ENCODE results near the gene PFDN4. TPM values are rescaled to one million over a fixed set of nuclear protein-coding genes. Genes with fewer than 3 reads are reported as not detected.

Gene PFDN4
- total and polyA plus RNA-seq, 2 donors (not counting 1 experiment from before 2014, with no cell fraction given): 9.1 to 16.8 TPM

- POLR2A ChIA-PET: interaction anchor here (0.5 to 0.6 kb wide), 2 partner anchors 284 to 315 kb away, joined by 3 to 4 read pairs; no protein-coding TSS in a partner anchor
- H3K9ac ChIP-seq (ENCODE audit: low read length): no peak overlapping the region
Observed at GRCh38 chr20:54199721-54200176, 8.1 kb upstream of the PFDN4 start.

More at GRCh38 chr20:54199721-54200176, 8.1 kb upstream of the PFDN4 start:
- H3K27me3 Mint-ChIP-seq: peaks cover 7% of the 10 kb centered on the region
- H3K4me1 Mint-ChIP-seq: peaks cover 10% of the 10 kb centered on the region
- H3K79me2 ChIP-seq (ENCODE audit: control insufficient read depth, insufficient read depth, low read length): no peaks in the 10 kb centered on the region
- H3K4me1 ChIP-seq (ENCODE audit: control insufficient read depth in 2 of 2, insufficient read depth in 2 of 2, low read length in 2 of 2): peaks cover 0 to 8% of the 10 kb centered on the region in 2 donors
- no peak overlapping the region for H3K27ac Mint-ChIP-seq
- intact Hi-C loops (cut with micrococcal nuclease): loop anchor here (1.0 to 10.0 kb wide), 7 partner anchors 96 to 982 kb away; no protein-coding TSS in a partner anchor
- H3K9me3 ChIP-seq (ENCODE audit: control extremely low read depth in 1 of 3, control insufficient read depth in 2 of 3, insufficient read depth in 1 of 3, low read length in 2 of 3): no peaks in the 10 kb centered on the region
- WGBS (ENCODE audit: insufficient coverage): 4% methylated on average over 3 of the region's 7 CpGs
- H2AFZ ChIP-seq (ENCODE audit: insufficient read depth, low read depth, low read length, poor library complexity, severe bottlenecking): peak overlapping the region; percentile 6
- H3K4me2 ChIP-seq (replicated peaks; ENCODE audit: low read depth, low read length, poor library complexity, severe bottlenecking): no peak overlapping the region
- no peak overlapping the region for H3K4me3 ChIP-seq (ENCODE audit: control extremely low read depth in 1 of 5, extremely low read depth in 1 of 5, insufficient read depth in 1 of 5, low read depth in 2 of 5, low read length in 4 of 5)
- TF ChIP-seq EZH2 (IDR thresholded peaks at IDR 0.05; ENCODE audit: borderline replicate concordance, insufficient read depth, low read depth, low read length, poor library complexity, severe bottlenecking): no peak
- TF ChIP-seq, protein P1, sequence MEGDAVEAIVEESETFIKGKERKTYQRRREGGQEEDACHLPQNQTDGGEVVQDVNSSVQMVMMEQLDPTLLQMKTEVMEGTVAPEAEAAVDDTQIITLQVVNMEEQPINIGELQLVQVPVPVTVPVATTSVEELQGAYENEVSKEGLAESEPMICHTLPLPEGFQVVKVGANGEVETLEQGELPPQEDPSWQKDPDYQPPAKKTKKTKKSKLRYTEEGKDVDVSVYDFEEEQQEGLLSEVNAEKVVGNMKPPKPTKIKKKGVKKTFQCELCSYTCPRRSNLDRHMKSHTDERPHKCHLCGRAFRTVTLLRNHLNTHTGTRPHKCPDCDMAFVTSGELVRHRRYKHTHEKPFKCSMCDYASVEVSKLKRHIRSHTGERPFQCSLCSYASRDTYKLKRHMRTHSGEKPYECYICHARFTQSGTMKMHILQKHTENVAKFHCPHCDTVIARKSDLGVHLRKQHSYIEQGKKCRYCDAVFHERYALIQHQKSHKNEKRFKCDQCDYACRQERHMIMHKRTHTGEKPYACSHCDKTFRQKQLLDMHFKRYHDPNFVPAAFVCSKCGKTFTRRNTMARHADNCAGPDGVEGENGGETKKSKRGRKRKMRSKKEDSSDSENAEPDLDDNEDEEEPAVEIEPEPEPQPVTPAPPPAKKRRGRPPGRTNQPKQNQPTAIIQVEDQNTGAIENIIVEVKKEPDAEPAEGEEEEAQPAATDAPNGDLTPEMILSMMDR (IDR thresholded peaks at IDR 0.05): peak; percentile 99
- H4K20me1 ChIP-seq (ENCODE audit: control insufficient read depth, insufficient read depth, low read length, poor library complexity, severe bottlenecking): no peaks in the 10 kb centered on the region
- ATAC-seq (ENCODE audit: low read depth): peak; percentile 53
- H3K9me3 Mint-ChIP-seq (ENCODE audit: insufficient read depth): no peaks in the 10 kb centered on the region
- CTCF ChIA-PET: interaction anchor here (0.7 to 6.2 kb wide), 23 partner anchors 8 to 1959 kb away, joined by 3 to 55 read pairs (median 5); partner anchors contain the start of gene PFDN4
- H3K4me3 Mint-ChIP-seq: no peak overlapping the region
- H3K36me3 ChIP-seq (replicated peaks in 1 of 2; ENCODE audit: control extremely low read depth in 1 of 2, control insufficient read depth in 1 of 2, extremely low read depth in 1 of 2, insufficient read depth in 2 of 2, low read length in 1 of 2): no peaks in the 10 kb centered on the region
- DNase-seq: peak; percentile 72
- no peaks in the 10 kb centered on the region for H3K27me3 ChIP-seq (replicated peaks in 1 of 4; ENCODE audit: control extremely low read depth in 1 of 4, control insufficient read depth in 3 of 4, insufficient read depth in 4 of 4, low read length in 3 of 4)
- H3K27ac ChIP-seq (ENCODE audit: low read length in 2 of 2): no peak overlapping the region
